Cerebellar nuclear complex (tissue), 1 donor: ENCODE measurements around the gene TFCP2.

Experiments
- DNase-seq, 2 experiments: peaks; one replicate each; lab custom pipeline; 2025; lab: John Stamatoyannopoulos, UW

TFCP2 gene

GRCh38 chr12:51156245-51156765, 16.6 kb downstream of the TFCP2 start:
- DNase-seq, result no peak

- no peak for DNase-seq
Observed at GRCh38 chr12:51152953-51153352, 20.0 kb downstream of the TFCP2 start.

GRCh38 chr12:51150777-51151176, 22.2 kb downstream of the TFCP2 start:
- no peak for DNase-seq

- DNase-seq, result no peak
Observed at GRCh38 chr12:51147309-51147708, 25.6 kb downstream of the TFCP2 start.

GRCh38 chr12:51139292-51139844, 33.6 kb downstream of the TFCP2 start:
- DNase-seq, result no peak

GRCh38 chr12:51132693-51133092, 40.2 kb downstream of the TFCP2 start:
- no peak for DNase-seq

- DNase-seq, result no peak
Observed at GRCh38 chr12:51131745-51132521, 41.0 kb downstream of the TFCP2 start.

- no peak for DNase-seq
Observed at GRCh38 chr12:51128919-51129318, 44.0 kb downstream of the TFCP2 start.

- DNase-seq, result no peak
Observed at GRCh38 chr12:51127050-51127729, 45.7 kb downstream of the TFCP2 start.

- no peak for DNase-seq
Observed at GRCh38 chr12:51126297-51126696, 46.6 kb downstream of the TFCP2 start.

GRCh38 chr12:51124504-51124903, 48.4 kb downstream of the TFCP2 start:
- DNase-seq, result peak in 1 of 2 experiments; percentile 57

- no peak for DNase-seq
Observed at GRCh38 chr12:51122844-51123243, 50.1 kb downstream of the TFCP2 start.

GRCh38 chr12:51118706-51119105, 54.2 kb downstream of the TFCP2 start:
- DNase-seq, result no peak

- no peak for DNase-seq
Observed at GRCh38 chr12:51115533-51115932, 57.4 kb downstream of the TFCP2 start.

- DNase-seq, result no peak
Observed at GRCh38 chr12:51108136-51108535, 64.8 kb downstream of the TFCP2 start.

GRCh38 chr12:51103977-51104376, 69.0 kb downstream of the TFCP2 start:
- no peak for DNase-seq

- DNase-seq, result no peak
Observed at GRCh38 chr12:51098611-51099010, 74.3 kb downstream of the TFCP2 start.

GRCh38 chr12:51090705-51091229, 82.2 kb downstream of the TFCP2 start:
- no peak for DNase-seq

- no peak for DNase-seq
Observed at GRCh38 chr12:51087818-51088217, 85.1 kb downstream of the TFCP2 start.

GRCh38 chr12:51086933-51087332, 86.0 kb downstream of the TFCP2 start:
- no peak for DNase-seq

- DNase-seq, result no peak
Observed at GRCh38 chr12:51085757-51086156, 87.2 kb downstream of the TFCP2 start.

- DNase-seq, result peak; percentile 45 to 81
Observed at GRCh38 chr12:51083126-51083833, 89.7 kb downstream of the TFCP2 start, which contains the start of gene CSRNP2. Gene CSRNP2 (minus strand): TSS chr12:51083596. CDS start chr12:51076561, 7,035 bp downstream.
